ENCODE data around the gene PEX14.
"Not testable (repeated sequence)": the region's sequence is repeated elsewhere in the genome, so short reads cannot be mapped to it uniquely, and the experiment has no call there.

PEX14 gene

DNA sequence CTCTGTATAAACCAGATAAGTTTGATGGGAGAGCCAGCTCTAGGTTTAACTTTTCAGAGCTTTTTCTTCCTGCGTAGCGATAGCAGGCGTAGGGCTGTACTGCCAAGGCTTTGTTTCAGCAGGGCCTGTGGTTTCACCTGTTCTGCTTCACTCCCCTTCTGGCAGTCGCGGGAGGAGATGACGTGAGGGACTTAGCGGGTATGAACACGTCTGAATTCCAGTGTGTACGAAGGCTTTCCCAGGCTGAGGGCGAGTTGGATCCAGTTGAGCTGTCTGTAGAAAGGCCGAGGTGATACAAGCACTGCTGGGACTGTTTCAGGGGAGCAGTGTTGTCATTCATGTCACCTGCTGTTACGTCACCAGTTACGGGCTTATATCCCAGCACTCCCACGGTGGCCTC lies 21.2 kb downstream of the PEX14 start:
- DNase-seq = no peak

DNA sequence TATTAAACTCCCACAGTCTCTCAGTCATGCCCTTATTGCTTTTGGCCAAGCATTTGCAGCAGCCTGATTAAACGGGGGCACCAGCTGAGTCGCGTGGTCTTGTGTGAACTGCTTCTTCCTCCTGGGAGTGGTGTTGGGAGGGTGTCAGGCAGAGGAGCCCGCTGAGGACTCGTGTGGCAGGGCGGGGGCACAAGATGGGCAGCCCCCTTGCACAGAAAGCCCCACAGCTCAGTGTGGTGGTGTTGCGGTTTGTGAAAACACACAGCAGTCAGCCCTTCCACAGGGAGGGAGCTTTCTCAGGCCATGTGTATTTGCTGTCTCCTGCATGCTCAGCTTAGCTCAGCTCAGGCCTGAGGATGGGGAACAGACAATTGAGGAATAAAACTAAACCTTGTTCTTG lies 22.4 kb downstream of the PEX14 start:
- DNase-seq = no peak

DNA sequence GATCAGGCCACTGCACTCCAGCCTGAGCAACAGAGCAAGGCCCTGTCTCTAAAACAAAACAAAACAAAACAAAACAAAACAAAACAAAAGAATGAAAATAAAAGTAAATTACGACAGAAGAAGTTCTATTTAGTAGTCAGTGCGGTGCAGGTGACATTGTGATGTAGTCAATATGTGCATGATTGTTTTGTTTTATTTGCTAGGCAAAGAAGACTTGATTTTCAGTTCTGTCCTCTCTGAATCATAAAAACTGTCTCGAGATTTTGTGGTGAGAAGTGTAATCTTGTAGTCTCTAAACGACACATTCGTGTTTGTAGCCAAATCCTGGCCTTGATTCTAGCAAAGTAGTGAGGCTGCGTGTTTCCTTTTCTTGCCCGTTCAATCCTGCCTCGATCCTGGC lies 23.5 kb downstream of the PEX14 start:
- DNase-seq = no peak

DNA sequence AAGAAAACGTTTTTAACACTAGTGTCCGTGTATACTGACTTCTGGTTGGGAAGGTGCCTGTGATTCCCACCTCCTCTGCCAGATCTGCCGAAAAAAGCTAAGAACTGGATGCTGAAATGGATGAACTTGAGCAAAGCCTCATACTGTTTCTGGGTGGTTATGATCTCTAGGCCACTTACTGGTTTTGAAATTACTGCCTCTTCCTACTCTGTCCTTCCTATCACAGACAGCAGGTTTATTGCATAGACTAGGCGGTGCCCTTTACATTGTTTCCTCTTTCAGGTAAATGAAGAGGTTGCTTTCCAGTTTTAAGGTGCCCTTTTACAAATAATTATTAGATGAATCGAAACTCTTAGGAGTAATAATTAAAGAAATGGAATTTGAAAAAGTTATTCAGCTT lies 27.5 kb downstream of the PEX14 start:
- DNase-seq = no peak

DNA sequence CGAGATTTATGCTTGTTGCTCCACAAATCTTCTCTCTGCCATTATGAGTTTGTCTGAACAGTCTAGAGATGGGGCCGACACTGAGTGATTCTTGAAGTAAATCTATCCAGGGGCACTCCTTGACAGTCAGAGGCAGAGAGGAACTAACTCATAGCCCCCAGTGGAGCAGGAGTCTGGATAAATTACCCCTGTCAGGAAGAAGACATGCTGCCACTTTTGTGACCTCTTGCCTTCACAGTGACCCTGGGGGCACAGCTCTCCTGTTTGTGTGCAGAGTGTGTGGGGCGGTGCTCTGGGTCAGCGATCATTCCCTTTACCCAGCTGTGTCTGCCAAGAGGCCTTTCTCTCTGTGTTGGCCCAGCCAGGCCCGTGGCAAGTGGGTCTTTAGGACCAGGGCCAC lies 29.5 kb downstream of the PEX14 start:
- DNase-seq = no peak

DNA sequence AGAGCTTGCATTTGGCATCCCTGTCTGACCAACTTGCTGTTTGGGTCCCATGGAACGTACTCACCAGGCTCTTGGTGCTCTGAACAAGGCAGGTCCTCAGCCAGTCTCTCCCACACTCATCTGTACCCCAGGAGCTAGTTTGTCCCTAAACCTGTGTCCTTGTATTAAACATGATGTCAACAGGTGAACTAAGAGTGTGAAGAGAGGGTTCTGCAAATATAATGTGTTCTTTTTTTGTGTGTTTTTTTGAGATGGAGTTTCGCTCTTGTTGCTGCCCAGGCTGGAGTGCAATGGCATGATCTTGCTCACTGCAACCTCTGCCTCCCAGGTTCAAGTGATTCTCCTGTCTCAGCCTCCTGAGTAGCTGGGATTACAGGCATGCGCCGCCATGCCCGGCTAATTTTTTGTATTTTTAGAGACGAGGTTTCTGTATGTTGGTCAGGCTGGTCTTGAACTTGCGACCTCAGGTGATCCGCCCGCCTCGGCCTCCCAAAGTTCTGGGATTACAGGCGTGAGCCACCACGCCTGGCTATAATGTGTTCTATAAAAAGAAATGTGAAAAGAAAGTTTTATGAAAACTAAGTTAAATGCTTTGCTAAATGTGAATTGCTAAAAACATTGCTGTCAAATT lies 31.4 kb downstream of the PEX14 start:
- DNase-seq = not testable (repeated sequence)

DNA sequence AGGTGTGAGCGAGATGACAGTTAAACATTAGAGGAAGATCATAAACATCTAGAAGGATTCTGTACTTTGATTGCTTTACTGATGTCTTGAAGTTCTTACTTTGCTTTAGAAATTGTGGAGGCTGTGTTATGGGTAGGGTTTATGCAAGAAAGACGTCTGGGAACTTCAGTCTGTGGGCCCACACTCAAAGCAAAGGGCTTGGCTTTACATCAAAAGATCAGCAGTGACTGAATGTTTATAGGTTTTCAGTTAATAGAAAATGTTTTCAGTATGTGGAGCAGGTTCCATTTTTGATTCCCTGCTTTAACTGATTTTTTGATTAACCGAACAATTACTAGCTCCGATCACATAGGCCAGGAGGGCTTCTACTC lies 31.9 kb downstream of the PEX14 start:
- no peak for DNase-seq

DNA sequence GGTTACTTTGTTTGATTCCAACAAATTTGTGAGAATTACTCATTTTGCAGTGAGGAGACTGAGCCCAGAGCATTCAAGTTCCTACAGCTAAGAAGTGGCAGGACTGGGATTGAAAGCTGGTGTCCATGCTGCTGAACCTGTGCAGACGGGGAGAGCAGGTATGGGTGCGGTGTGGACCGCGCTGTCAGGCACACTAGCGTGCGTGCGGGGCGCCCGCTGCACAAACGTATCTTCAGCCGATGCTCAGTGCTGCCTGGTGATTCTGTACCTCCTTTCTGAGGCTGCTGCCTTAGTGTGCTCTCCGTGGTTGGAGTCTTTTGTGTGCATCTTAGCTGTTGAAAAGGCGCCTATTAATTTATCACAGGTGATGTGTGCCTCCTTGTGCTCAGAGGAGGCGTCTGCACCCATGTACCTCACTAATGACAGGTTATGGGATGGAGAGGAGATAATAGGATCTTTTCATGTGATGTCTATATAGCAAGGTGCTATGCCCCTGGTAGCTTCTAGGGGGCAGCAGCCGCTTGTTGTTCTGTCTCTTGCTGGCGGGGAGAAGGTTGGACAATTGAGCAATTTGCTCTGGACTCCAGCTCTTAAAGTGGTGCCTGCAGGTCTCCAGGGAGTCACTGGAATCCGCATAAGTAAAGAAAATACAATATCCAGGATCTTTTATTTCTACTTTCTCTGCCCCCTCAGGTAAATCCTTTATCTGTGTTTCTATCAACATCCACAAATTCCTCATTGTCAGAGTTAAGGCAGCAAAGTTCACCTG lies 32.5 kb downstream of the PEX14 start:
- peak; percentile 44 for DNase-seq

DNA sequence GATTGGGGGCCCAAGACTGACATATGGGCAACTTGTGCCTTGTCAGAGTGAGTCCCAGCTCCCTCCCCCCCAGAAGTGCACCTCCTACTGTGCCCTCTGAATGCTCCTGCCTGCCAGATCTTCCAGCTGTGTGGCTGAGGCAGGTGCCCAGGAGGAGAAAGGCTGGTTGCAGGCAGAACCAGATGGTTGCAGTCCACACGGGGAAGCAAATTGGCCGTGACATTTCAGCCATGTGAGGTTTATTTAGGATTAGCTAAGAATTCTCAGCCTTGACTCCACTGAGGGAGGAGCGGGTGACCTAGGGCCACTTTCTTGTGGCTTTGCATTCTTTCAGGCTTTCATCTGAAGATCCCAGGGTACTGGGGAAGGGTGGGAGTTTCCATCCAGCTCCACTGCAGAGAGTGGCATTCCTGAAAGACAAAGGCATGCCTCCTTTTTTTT lies 33.8 kb downstream of the PEX14 start:
- DNase-seq = peak; percentile 49

DNA sequence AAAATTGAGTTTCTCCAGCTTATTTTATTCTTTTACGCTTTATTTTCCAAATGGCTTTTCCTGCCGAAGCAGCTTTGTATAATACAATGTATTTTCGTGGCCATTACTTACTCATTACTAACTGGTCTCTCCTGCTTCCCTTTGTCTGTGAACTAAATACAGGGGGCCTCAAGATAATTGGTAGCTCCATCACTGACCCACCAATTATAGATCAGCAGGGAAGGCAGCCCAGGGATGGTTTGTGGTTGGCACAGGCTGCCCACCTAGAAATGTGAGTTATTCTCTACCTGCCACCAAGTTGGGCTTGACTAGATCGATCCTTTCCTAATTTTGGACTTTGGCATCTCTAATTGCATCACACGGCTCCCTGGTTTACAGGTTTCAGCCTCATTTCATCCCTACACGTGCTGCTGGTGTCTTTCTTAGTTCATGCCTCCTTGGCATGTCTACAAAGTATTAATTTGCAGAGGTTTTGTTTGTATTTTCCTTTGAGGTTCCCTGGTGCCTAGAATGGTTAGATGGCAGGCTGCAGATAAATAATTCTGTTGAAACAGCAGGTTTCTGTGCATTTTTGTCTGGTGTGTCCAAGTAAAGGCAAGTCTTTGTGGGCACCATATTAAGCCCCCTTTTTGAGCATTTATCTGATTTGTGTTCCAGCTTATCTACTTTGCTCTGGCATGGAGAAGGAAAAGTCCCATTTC lies 35.2 kb downstream of the PEX14 start:
- DNase-seq = no peak

DNA sequence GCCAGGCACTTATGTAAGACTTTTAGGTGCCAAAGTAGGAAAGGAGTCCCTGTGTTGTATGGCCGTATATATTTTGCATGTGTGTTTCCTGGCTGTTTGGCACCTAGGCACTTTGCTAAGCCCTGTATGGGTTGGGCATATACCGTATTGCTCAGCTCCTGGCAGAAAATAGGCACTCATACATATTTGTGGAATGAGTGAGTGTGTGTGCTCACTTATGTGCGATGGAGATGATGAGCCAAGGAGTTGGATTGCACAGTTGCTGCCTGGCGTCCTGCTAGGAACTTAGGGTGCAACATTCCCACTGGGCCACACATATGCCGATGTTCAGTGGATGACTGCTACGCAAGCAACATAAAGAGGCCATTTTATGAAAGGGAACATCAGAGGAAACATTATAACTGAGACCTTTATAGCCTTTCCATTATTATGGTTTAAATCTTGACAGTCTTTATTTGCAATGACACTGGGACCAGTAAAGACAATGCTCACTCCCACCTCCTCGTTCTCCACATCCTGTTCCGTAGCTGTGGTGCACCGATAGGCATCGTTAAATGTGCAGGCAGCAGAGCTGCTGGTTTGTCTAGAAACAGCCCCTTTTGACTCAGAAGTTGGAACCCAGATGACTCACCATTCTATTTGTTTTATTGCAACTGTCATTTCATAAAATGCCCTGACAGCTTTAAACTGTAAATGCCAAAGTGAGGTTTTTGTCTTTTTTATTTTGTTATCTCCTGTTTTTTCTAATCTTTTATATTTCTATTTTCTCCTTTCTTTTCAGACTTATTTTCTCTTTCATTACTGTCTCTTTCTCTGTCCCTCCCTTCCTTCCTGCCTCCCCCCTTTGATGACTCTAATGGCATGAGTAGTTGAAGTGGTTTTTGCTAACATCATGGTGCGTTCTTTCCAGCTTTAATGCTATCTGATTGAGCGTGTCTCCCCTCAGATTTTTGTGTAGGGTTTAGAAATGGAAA lies 36.1 kb downstream of the PEX14 start:
- DNase-seq = no peak

DNA sequence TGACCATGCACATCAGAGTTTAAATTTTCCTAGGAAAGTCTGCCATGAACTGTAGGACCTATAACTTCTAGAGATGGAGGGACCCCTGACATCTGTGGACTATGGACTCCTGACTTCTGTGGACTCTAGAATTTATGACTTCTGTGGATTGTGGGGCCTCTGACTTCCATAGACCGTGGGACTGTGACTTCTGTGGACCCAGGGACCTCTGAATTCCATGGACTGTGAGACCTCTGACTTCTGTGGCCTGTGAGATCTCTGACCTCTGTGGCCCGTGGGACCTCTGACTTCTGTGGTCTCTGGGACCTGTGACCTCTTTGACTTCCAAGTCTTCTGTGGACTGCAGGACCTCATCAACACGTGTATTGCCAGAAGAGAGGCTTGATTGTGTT lies 36.7 kb downstream of the PEX14 start:
- no peak for DNase-seq

DNA sequence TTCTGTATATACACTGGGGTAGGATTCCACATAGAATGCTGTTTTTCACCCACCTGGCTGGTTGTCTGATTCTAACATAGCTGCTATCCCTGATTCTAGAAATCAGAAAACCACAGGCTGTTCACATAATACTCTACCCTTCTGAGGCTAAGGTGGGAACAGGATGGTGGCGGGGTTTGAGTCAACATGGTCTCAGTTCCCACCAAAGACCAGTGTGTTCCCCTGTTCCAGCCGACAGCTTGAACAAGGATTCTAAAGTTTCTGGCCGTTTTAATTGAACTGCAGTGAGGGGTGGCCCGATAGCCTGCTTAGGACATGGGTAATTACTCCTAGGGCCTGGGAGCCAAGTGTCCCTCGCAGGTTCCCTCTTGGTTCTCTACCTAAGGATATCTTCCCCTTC lies 38.4 kb downstream of the PEX14 start:
- no peak for DNase-seq

DNA sequence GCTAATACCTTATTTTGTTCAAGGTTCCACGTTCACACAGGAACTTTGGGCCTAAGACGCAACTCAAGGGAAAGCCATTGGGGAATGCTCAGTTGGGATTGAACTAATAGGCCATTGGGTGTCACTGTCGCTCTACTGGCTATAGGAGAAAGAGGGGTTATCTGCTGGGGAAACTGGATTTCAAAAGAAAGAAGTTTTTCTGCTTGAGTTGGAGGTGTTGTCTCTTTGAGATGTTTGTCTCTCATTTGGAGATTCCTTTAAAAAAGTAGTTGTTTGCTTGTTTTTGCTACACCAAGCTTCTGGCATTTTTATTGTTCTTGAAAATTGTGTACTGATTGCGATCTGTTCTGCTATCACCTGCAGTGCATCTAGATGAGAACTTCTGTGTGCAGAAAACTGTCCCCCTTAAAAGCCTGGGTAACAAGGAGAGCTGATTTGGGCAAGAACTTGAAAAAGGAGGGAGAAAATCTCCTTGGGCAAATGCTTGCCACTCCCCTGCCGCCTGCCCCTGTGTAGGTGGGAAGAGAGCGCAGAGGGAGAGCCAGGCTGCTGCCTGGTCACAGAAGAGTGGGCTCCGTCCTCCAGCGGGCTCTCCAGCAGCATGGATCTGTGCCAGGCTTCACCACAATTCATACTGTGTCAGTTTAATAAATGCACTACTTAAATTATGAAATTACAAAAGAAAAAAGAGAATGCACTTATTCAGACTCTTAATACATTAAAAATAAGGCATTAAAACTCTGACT lies 39.9 kb downstream of the PEX14 start:
- DNase-seq = peak; percentile 59

DNA sequence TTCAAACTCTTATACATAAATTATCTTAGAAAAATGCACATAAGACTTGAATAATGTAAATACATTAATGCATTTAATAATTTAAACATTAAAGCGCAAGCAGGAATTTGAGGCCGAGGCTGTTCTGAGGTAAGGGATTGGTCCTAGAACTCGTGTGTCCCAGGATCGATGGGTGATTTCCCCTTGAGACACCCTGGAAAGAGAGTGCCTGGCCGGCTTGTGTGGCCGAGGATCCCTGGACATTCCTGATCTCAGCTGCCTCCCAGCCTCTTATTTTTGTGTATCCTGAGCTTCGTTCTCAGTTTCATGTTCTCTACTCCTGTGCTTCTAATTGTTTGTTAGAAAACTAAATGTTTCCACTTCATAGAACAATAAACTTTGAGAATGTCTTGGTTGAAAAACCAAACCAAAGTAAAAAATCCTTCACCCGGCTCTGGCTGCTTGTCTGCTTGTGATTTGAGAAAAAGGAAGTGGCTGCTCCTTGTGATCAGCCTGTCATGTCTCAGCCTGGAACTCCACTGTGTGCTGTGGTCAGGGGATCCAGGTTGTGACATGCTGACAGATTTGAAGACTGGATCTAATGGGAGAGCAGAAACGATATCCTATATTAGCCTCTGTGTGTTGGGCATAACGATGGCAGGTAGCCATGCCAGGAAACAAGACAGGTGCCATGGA lies 40.7 kb downstream of the PEX14 start:
- DNase-seq = no peak

DNA sequence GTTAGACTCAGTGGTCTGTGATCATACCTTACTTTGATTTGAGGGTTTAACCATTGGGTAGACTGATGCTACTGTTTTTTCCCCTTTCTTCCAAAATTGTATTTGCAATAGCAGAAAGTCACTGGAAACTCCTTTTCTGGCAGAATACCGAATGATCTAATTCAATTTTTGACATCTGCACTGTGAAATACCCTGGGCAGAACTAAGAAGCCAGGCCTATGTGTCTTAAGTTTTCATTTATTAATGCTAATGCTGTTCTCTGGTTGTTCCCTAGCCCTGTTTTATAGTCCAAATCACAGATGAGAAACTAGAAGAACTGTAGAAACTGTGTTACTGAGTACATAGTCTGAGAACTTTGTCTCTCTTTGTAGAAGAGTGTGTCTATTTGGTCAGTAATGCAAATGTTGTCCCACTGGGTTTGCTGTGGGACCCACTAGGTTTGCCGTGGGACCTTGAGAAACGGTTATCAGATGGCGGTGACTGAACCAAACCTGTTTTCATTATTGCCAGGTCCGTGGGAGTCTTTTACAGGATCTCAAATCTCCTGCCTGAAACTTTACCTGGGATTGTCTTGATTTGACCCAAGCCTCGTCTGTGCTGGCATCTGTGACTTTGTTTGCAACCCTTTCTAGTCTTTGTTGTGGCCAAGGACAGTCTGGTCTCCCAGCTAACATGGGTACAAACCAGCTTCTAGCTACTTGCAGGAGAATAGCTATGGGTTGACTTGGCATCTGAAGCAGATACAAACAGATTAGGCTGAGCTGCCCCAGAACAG lies 41.4 kb downstream of the PEX14 start:
- DNase-seq = no peak

DNA sequence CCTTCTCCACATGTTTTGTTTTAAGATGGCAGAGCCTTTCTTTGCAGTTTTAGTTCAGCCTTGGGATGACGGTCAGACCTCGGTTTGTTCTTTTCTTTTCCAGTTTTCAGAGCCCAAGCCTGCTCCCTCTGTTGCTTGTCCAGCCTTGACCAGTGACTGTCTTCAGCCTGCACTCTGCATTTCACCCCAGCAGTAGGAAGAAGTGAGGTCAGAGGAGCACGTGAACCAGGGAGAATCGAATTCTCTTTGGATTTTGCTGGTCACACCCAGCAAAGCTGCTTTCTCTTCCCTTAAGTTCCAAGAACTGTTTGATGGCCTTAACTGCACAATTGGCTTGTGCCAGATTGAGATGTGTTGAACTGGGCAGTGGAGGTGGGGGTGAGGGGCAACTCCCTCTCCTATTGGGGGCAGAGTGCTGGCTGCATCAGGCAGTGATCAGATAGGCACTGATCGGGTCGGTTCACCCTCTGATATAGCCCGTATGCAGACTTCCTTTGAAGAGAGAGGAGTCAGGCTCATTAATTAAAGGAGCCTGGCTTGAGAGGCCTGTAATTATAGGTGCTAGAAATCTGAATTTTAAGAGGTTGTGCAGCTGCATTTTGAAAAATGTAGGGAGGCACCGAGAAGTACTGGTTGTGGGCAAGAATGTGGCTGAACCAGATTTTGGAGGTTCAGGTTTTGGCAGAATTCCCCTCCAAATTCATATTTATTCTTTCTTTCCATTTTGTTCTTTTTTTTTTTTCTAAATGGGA lies 42.4 kb downstream of the PEX14 start:
- DNase-seq = no peak

DNA sequence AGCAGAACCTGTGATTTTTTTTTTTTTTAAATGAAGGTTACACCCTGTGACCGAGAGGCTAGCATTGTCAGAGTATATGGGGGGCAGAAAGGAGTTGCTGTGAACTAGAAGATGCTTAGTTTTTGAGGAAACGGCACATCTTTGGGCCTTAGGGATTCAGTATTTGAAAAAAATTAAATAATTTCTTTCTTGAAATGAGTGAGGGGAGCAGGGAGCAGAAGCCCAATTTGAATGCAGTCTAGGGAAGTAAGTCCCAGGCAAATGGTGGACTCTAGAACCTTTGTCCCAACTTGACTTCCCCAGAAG lies 42.9 kb downstream of the PEX14 start:
- no peak for DNase-seq

DNA sequence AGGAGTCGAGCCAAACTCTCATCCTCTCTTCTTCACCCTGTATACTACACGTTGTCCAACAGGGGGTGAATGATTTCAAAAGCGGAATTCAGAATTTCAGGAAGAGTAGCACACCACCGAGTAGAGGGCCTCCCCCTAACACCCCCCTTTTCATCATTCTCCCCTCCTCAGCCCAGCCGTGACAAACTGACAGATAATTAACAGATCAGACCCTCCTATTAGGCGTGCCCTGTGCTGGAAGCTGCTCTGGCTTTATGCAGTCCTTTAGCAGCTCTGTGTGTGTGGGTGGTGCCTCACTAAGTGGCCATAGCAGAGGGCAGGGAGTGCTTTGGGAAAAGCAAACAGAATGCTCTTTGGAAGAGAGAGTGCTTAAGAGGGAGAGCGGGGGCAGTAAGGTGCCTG lies 44.3 kb downstream of the PEX14 start:
- no peak for DNase-seq

DNA sequence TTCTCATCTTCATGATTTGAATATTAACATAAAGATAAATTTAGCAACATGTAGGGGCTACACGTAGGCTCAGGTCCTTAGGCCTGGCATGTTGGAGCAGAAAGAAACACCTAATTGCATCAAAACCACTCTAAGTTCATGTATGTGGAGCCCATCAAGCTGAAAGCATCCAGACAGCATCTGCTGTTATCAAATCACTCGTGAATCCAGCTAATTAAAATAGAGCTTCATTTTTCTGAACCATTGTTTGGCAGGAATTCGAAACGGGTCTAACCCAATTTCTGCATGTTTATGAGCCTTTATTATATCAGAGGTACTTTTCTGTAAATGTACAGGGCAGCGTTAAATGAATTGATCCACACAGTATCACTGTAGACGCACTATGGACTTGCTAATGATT lies 45.7 kb downstream of the PEX14 start:
- no peak for DNase-seq

All from NCI-H2171 (cell line).